Retinal pigment epithelial cell (primary cell): ENCODE measurements around the gene CPA3.

Source experiments
- DNase-seq: peaks from one replicate; pipeline ENCODE4 v3.0.0-alpha.2; 2010; ENCODE audit warnings: low read depth
- H3K4me3 ChIP-seq: 2 replicates; pipeline ENCODE4 v1.5.1; 2011; ENCODE audit warnings: mild to moderate bottlenecking, low read length, control low read depth, moderate library complexity
- CTCF ChIP-seq: conservative IDR thresholded peaks from 2 replicates; pipeline ENCODE4 v1.5.1; 2011; ENCODE audit warnings: low read depth, low read length, control low read depth, inconsistent platforms

Gene CPA3

DNA sequence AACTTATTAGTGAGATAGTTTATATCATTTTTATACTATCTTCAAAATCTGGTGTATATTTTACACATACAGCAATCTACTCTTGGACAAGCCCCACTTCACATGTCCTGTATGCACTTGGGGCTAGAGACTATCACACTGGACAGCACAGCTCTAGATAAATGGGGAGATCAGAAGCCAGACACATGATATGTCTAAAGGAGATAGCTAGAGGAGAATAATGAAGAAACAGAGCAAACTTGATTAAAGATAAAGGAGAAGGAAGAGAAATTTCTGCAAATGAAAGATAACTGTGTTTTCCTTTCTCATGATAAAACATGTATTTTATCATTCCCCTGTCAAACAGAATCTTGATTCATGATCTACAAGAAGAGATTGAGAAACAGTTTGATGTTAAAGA, 13.0 kb downstream of the CPA3 start:
- DNase-seq, result no peak
- TF ChIP-seq CTCF, result no peak
- H3K4me3 ChIP-seq, result no peak overlapping the region

GRCh38 chr3:148879256-148879655, 14.2 kb downstream of the CPA3 start:
- TF ChIP-seq CTCF, result no peak
- DNase-seq, result no peak
- H3K4me3 ChIP-seq, result no peak overlapping the region

GRCh38 chr3:148880681-148881080, 15.6 kb downstream of the CPA3 start:
- no peak overlapping the region for H3K4me3 ChIP-seq
- TF ChIP-seq CTCF, result peak; percentile 40
- DNase-seq, result no peak

GRCh38 chr3:148881286-148881685, 16.2 kb downstream of the CPA3 start:
- DNase-seq, result no peak
- H3K4me3 ChIP-seq, result no peak overlapping the region
- TF ChIP-seq CTCF, result no peak

DNA sequence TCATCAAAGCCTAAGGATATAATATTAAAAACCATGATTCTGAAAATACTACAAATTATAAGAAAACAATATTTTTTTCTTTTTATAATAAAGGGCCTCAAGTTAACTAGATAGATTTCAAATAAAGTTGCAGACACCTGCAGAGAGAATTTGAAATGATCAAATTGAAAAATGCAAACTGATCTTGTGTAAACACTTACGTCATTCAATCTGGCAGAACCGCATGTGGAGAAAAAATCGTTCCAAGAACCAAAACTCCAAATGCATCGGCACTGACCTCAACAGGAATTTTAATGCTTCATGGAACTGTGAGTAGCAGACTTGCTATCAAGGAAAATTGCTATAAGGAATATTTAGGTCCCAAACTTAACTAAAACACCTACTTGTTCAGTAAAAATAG, 17.2 kb downstream of the CPA3 start:
- no peak for TF ChIP-seq CTCF
- no peak overlapping the region for H3K4me3 ChIP-seq
- DNase-seq, result no peak

DNA sequence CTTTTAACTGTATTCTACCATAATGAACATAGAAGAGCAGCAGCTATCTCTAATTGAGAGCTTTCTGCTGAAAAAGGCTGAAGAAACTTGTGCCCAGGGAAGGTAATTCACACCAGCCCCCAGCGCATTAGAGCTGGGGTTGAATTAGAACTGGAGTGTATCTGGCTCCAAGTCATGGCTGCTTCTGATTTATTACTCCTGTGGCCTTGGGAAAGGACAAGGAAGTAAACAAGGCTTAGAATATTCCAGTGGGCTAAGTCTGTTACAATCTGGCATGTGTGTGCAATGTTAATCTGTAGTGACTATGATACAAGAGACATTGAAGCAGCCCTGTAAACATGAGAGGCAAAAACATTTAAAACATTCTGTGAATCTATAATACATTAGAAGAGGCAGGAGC, 18.1 kb downstream of the CPA3 start:
- TF ChIP-seq CTCF, result no peak
- H3K4me3 ChIP-seq, result no peak overlapping the region
- no peak for DNase-seq

DNA sequence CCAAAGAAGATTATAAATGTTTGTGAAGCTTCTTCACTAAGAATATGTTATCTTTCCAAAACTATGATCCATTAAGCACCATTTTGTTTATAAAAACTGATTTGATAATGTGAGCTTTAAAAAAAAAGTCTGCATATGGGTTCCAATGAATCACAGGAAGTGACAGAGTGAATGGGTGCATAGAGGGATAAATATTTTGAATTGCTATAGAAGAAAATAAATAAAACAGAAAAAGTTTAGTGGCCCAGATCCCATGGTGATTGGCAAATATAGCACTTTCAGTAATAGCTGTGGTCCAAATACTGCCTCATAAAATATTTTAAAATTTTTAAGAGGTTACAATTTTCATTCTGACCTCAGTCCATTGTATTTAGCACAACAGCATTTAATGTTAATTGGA, 19.2 kb downstream of the CPA3 start:
- no peak overlapping the region for H3K4me3 ChIP-seq
- no peak for TF ChIP-seq CTCF
- DNase-seq, result no peak
